ENCODE data around the gene SHISAL1.

The SHISAL1 gene

DNA sequence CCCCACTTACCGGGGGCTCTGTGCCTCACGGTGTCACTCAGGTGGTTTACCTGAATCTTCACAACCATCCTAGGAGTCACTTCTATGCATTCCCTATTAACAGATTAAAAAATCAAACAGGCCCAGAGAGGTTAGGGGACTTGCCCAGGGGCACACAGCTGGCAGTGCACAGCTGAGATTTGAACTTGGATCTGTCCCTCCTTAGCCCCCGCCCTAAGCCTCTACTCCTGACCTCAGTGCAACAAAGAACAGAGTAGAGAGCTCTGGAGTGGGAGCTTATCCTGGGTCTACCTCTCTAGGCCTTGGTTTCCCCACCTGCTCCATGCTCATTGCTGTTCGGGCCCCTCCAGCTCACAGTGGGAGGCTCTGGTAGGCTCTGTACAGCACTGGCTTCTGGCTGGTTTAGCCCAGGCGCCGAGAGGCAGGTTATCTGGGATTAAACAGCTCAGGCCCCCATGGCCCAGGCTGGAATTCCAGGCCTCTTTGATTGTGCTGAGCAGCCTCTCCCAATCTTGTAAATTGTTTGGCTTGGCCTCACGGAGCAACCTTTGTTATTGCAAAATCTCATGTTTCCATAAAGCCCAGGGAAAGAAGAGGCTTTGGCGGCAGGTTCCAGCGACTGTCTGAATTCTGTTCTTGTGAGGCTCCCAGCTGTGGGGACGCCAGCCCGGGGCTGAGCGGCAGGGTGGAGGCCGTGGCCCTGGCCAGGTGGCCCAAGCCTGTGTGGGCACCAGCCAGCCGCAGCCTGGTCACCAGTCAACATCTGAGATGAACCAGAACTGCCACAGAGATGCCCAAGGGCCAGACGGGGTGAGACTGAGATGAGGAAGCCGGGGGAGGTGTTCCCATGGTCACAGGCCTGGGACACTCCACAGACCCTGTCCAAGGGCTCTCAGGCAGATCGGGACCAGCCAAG, 28.9 kb upstream of the SHISAL1 start:
- DNase-seq, result no peak

DNA sequence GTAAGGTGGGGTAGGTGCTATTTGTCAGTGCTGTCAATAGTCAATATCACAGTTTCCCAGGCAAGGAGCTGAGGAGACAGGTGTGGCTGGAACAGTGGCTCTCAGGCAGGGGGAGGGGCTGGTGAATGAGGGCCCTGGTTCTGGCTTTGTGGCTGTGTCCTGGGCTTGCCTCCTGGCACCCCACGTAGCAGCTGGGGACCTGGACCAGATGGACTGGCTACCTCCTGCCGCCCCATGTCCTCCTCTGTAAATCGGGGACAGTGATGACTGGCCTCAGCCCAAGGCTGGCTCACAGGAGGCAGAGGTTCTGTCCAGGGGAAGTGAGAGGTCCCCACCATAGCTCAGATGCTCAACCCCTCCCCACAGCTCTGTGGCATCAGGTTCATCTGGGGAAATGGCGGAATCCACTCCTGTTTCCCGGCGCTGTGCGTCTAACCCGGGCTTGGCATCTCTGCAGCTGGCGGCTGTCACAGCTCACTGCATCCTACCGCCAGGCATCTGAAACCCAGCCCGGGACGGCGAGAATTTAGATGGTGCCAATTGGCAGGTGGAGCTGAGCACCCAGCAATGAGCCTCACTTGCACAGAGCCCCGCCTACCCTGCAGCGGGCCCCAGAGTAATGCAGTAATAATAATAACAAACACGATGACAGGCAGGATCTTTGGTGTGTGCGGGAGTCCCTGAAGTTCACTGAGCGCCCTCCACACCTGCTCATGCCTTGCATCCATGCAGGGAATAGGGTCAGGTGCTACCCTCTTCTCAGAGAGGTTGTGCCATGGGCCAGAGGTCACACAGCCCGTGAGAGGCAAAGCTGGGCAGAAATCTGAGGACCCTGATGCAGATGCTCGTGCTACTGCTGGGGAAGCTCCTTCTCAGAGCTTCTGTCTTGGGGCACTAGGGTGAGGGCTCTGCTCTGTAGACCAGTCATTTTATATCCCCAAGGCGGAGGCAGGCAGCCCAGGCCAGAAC, 27.8 kb upstream of the SHISAL1 start:
- DNase-seq, result peak in 1 of 2 experiments; percentile 35

DNA sequence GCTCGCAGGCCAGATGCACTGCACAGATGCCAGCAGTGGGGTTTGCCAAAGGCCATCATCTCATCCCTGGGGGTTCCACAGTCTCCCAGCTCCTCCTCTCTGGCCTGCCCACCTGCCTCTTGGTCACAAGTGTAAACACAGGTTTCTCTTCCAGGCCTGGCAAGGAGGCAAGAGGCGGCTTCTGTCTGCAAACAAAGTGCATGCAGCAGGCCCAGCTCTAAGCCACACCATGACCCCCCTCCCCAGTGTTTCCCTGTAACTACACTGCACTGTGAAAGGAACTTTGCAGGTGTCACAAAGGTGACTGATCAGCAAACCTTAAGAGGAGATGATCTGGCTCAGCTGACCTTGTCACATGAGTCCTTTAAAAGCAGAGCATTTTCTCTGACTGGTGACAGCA, 26.2 kb upstream of the SHISAL1 start:
- no peak for DNase-seq

DNA sequence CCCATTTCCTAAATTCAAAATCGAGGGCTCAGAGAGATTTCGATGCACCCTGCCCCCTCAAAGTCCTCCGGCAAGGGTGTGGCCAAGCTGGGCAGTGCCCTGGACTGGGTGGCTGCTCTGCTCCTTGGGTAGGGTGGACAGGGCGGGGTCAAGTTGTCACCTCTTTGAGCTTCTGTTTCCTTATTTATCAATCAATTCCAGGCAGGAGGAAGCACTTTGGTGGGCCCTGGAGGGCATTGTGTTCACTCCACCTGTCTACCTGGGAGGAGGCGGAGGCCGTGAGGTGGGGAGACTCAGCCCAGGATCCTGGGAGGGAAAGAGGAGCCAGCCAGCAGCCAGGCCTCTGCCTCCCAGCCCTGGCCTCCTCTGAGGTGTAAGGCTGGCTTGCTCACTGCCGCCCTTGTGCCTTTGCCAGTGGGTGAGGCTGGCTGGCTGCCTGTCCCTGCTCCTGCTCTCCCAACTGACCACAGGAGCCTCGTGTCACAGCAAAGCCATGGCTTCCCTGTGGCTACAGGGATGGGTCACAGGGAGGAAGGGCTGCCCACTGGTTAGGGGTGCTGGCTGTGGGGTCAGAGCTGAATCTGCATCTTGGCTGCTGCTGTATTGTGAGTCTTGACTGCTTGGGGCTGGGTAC, 25.5 kb upstream of the SHISAL1 start:
- no peak for DNase-seq

DNA sequence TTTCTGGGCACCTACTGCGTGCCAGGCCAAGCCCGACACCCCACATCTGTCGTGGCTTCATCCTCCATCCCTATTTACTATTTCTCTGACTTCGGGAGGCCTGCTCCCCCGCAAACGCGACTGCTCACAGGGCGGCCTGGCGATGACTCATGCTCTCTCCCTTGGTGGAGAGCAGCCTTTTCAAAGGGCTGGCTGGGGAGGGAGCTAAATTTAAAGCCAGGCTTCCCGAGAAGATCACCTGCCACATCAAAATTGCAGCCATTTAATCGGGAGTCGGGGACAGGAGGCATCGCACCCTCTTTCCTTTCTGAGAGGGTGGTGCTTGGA, 24.9 kb upstream of the SHISAL1 start:
- DNase-seq, result no peak

DNA sequence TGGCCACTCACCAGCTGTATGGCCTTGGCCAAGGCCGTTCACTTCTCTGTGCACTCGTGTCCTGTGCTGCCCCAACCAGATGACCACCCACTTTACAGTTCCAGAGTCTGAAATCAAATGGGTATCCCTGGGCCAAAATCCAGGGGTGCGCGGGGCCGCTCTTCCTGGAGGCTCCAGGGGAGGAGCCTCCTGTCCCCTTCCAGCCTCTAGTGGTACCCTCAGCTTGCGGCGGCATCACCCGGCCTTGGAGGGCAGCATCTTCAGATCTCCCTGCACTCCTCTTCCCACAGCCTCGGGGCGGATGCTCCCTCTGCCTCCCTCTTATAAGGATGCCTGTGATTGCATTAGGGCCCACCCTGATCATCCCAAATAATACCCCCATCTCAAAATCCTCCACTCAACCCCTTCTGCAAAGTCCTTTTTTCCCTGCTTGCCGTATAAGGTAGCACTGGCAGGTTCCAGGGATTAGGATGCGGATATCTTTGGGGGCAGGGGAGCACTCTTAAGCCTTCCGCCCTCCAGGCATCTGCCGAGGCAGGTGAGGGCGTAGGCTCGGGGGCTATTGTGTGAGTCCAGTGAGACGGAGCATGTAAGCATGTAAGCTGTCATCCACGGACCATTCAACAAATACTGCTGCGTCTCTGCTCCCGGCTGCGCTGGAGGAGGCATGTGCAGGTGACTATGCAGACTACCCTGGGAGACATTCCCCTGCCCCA, 24.4 kb upstream of the SHISAL1 start:
- no peak for DNase-seq

DNA sequence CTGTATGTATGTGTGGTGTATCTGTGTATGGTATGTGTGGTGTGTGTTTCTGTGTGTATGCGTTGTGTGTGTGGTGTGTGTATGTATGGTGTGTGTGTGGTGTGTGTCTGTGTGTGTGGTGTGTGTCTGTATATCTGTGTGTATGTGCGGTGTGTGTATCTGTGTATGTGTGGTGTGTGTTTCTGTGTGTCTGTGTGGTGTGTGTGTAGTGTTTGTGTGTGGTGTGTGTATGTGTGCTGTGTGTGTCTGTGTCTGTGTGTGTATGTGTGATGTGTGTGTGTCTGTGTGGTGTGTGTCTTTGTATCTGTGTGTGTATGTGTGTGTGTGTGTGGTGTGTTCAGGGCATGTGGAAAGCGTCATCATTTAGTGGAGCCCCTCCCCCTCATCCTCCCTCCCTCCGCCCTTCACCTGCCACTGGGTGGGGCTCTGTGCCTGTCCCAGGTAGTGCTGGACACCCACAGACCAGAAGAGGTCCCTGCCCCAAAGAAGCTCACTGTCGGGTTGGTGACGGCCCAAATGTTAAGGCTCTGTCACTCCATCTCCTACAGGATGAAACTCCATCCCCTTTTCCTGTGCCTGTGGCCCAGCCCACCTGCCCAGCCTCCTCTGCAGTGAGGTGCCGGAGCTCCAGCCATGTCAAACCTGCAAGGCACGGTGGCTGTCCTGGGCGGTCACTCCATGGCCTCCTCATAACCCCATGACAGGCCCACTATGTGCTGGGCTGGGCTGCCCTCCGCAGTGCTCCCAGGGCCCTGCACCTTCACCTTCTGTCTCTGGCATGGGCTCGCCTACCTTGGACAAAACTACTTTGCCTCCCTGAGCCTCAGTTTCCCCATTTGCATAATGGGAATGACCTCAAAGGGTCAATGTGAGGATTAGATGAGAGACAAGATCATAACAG, 23.4 kb upstream of the SHISAL1 start:
- no peak for DNase-seq

DNA sequence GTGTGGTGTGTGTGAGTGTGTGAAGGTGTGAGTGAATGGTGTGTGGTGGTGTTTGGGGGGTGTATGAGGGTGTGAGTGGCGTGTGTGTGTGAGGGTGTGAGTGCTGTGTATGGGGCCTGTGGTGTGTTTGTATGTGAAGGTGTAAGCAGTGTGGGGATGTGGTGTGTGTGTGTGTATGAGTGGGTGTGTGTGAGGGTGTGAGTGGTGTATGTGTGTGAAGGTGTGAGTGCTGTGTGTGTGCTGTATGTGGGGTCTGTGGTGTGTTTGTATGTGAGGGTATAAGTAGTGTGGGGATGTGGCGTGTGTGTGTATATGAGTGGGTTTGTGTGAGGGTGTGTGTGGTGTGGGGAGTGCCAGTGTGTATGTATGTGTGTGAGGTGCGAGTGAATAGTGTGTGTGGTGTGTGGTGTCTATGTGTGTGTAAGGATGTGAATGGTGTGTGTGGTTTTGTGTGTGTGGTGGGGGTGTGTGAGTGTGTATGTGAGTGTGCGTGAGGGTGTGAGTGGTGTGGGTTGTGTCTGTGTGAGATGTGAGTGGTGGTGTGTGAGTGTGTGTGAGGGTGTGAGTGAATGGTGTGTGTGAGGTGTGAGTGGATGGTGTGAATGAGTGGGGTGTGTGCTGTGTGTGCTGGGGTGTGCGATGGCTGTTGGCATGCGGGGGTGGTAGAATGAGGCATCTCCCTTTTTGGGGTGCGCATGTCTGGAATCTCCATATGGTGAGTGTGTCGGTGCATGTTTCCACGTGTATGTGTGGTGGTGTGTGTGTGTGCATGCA, 22.5 kb upstream of the SHISAL1 start:
- DNase-seq, result no peak

DNA sequence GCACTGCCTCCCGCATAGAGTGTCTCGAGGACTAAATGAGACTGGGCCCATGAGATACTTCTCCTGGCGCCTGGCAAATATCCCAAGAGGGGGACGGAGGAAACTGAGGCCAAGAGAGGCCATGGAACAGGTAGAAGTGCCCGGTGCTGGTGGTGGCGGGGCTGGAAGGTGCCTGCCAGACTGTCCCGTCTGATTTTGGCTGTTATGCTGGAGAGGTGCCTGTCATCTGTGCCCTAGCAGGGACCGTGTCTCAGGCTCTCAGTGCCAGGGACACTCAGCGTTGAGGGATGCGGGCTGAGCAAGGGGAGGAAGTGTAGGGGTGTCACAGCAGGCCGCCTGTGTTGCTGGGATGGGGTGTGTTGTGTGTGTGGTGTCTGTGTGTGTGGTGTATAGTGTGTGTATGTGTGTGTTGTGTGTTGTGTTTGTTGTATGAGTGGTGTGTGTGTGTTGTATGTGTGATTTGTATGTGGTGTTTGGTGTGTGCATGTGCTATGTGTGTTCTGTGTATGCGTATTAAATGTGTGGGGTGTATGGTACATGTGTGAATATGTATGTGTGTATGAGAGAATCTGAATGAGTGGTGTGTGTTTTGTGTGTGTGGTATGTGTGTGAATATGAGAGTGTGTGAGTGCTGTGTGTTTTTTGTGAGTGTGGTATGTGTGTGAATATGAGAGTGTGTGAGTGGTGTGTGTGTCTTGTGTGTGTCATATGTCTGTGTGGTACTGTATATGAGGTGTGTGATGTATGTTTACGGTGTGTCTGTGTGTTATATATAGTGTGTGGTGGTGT, 21.3 kb upstream of the SHISAL1 start:
- DNase-seq, result no peak

DNA sequence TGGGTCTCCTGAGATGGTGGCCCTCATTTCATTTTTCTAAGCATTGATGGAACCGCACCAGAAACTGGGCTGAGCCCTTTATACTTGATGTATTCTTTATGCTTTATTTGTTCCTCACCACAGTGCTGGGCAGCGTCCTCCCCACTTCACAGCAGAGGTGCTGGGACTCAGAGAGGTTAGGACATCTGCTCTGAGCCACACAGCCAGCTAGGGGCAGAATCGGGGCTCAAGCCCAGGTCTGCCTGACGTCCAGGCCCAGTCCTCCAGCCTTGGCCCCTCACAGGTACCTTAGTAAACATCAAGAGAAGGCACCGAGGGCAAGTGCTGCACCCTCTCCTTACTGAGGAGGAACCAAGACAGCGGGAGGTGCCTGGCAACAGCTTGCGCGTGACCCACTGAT, 20.2 kb upstream of the SHISAL1 start:
- no peak for DNase-seq

DNA sequence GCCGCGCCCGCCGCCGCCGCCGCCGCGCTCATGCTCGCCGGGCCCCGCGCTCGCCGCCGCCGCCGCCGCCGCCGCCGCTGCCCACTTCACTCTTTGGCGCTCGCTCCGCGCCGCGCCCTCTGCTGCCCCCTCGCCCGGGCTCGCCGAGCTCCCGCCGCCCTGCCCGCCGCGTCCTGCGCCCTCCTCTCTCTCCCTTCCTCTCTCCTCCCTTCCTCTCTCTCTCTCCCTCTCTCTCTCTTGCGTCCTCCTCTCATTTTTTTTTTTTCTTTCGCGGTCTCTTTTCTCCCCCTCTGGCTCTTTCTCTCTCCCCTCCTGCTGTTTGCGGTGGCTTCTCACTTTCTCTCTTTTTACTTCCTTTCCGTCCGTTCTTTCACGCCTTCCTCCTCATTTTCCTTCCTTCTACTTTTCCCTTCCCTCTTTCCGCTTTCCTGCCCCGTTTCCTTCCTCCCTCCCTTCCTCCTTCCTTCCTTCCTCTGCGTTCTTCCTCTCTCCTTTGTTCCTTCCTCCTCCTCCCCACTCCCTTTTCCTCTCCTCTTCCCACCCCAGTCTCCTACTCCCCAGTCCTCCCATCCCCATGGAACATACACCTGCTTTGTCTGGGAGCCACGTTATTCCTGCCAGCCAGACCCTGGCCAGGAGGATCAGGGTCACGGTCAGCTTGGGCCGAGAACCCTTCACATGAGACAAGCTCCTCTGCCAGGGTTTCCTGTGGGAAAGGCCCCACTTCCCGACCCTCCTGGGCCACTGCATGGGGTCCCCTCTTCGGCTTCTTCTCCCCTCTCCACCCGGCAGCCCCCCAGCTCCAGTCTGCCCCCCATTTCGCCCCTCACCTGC, 19.3 kb upstream of the SHISAL1 start:
- no peak for DNase-seq

DNA sequence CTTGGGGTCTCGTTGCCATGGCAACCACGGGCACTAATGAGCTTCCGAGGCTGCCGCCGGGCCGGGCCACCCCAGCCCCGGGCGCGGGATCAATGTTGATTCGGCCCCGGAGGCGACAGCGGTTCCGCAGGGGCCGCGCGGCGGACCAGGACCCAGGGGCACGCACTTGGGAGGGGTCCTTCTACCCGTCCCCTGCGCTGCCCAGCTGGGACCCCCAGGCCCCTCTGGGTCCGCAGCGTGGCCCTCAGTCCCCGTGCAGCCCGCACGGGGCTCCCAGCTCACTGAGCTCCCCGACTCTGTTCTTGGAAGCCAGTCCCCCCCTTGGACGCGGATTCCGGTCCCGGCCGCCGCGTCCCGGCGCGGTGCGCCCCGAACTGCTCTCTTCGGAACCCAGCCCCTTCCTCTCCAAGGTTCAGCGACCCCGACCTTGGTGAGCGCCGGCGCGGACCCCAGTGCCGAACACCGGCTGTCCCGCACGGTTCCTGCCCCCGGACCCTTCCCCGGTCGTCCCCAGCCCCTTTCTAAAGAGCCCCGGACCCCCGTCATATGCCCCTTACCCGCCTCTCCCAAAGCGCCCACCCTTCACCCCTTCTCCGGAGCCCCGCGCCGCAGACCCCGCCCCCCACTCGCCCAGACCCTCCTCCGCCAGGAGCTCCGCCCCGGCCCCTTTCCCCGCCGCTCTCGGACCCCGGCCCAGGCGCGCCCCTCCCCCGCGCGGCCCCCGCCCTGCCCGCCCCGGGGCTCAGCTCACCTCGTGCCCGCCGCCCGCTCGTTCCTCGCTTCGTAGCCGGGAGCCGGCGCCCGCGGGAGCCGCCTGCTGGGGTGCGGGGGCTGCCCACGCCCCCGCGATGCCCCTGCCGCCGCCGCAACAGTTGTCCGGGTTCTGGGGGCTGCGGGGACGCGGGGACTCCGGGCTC, 18.3 kb upstream of the SHISAL1 start:
- no peak for DNase-seq

DNA sequence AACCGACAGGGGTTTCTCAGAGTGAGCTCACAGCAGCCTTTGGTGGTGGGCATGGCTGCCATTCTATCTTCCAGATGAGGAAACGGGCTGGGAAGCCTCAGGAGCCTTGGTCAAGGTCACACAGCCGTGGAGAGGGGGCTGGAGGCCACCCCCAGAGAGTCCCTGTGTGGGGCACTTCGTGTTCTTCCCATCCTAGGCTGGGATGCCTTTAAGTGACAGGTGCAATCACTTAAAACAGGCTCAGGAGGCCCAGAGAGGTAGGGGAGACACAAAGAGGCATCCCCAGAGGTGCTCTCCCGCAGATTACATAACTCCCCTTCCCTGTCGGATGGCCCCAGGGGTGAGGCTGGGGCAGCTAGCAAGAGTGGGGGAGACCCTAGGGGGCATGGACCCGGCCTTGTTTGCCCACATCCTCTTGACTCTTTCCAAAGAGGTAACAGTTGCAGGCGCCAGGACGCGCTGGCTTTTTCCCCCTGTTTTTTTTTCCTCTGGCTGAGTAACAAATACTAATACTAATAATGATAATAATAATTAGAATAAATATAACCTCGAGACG, 17.5 kb upstream of the SHISAL1 start:
- no peak for DNase-seq

DNA sequence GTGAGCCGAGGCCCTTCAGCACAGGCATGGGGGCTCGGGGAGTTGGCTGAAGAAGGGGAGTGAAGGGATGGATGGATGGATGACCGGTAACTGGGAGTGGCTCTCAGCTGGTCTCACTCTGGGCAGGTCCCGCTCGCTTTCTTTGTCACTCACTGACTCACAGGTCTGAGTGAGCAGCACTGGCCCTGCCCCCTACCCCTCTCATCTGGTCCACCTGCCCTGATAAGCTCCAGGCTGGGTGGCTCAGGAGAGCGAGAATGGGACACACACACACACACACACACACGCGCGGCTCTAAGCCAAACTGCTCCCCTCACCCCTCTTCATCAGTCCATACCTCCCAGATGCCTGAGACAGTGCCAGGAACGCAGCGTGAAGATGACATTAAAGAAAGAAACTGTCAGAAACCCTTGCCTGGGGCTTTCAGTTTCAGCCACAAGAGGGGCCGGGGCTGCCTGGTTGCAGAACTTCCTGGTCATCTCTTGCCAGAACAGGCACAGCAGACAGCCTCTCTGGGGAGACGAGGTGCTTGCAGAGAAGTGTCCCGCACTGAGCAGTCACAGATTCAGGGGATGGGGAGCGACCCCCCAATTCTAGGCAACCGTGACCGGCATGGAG, 16.5 kb upstream of the SHISAL1 start:
- DNase-seq, result no peak

DNA sequence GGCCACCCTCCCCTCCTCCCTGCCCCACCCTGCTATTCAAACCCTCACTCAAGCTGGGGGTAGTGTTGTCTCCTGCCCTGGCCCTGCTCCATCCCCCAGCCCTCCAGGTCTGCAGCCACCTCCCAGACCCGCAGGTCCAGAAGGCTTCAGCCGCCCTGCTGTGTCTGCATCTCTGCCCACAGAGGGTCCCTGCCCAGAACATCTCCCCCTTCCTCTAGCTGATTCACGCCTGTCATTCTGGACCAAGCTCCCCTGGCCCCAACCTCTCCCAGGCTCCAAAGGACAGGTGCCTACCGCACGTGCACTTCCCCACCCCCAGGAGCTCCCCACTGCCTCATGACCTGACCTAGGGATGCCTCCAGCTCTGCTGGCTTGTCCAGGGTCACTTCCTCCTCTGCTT, 16.0 kb upstream of the SHISAL1 start:
- no peak for DNase-seq

DNA sequence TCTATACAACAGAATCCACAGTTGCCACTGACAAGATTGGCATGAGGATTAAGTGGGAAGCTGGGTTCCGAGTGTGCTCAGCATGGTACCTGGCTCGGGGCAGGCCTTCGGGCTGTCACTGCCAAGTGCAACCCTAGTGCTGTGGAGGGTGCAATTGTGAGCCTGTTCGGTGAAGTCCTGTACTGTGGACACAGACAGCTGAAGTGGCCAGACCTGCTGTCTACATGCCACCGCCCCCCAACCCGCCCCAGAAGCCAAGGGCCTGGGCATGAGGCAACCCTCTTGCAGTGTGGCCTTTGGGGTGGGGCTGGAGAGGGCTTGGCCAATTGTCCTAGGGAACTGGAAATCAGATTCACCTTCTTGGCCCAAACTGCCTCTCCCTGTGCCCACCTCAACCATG, 15.6 kb upstream of the SHISAL1 start:
- DNase-seq, result no peak

DNA sequence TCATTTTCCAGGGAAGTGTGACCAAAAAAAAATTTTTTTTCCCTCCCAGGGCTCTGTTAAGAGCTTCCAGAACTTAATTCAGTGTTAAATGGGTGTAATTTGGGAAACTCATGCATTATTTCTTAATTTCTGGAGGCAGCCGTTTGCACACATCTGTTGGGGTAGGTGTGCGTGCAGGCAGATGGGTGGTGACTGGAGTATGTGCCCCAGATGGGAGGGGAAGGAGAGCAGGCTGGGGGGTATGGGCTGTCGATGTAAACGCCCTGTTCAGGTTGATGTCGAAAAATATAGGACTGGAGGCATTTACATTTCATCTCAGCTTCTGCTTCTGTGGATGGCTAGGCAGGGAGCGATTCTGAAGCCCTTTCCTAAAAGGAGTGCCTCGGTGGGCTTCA, 13.7 kb upstream of the SHISAL1 start:
- DNase-seq, result no peak
